GM12801 (cell line): ENCODE data around the gene IGDCC3.

ENCODE experiments used
- TF ChIP-seq, protein P1 (sequence below): IDR thresholded peaks from one replicate; pipeline ENCODE4 v1.5.1; 2011; ENCODE audit warnings: control low read depth; ENCODE audit not compliant: insufficient read length; ENCODE audit errors: extremely low read depth

Gene IGDCC3

DNA sequence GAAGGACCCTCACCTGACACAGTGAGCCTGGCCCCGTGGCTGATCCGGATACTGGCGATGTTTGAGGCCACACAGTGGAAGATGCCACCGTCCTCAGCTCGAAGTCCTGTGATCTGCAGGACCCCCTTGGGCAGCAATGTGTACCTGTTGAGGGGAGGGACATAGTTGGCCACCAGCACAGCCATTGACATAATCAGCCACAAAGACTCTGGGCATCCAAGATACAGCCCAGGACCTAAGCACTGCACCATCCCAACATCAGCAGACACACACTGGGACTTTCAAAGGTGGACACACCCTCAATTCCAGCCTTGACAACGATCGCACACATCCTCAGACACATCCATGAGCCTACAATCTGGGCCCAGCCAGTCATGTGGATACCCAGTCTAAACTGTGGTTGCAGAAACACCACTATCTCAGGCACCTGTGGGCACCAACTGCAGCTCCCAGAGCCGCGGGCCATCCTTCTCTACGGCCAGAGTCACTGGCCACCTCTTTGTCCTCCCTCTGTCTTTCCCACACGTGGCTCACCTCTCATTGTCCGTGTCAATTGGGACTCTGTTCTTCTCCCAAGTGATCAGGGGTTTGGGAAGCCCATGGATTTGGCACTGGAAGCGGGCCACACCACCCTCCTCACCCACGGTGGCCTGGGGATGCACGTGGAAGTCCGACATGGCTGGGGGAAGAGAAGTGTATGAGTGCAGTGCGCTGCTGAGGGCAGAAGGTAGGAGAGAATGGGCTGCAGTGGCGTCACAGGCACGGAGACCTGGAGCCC is 42.3 kb downstream of the IGDCC3 start:
- TF ChIP-seq, protein P1, sequence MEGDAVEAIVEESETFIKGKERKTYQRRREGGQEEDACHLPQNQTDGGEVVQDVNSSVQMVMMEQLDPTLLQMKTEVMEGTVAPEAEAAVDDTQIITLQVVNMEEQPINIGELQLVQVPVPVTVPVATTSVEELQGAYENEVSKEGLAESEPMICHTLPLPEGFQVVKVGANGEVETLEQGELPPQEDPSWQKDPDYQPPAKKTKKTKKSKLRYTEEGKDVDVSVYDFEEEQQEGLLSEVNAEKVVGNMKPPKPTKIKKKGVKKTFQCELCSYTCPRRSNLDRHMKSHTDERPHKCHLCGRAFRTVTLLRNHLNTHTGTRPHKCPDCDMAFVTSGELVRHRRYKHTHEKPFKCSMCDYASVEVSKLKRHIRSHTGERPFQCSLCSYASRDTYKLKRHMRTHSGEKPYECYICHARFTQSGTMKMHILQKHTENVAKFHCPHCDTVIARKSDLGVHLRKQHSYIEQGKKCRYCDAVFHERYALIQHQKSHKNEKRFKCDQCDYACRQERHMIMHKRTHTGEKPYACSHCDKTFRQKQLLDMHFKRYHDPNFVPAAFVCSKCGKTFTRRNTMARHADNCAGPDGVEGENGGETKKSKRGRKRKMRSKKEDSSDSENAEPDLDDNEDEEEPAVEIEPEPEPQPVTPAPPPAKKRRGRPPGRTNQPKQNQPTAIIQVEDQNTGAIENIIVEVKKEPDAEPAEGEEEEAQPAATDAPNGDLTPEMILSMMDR: no peak

DNA sequence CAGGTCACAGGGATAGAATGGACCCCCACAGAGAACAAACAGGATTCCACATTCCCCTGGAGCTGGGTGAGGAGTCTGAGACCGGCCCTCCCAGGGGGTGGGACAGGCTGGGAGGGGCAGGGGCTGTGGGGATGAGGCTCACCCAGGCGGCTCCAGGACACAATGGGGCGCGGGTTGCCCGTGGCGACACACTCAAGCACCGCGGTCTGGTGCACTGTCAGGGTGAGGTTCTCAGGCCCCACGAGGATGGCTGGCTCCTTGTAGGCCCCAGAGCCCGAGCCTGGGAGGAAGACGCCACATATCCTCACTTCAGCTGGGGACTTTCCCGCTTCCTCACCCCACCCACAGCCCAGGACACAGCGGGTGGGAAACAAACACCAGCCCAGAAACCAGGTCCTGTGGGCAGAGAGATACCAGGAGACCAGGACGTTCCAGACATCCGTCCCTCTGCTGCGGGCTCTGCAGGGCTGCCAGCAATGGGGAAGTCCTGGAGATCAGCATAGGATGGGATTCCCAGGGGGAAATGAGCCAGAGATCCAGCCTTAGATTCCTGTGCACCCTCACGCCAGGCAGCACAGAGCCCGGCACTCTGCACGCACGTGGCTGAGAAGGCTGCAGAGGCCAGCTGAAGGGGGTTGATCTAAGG is 43.1 kb downstream of the IGDCC3 start:
- TF ChIP-seq, protein P1: no peak

DNA sequence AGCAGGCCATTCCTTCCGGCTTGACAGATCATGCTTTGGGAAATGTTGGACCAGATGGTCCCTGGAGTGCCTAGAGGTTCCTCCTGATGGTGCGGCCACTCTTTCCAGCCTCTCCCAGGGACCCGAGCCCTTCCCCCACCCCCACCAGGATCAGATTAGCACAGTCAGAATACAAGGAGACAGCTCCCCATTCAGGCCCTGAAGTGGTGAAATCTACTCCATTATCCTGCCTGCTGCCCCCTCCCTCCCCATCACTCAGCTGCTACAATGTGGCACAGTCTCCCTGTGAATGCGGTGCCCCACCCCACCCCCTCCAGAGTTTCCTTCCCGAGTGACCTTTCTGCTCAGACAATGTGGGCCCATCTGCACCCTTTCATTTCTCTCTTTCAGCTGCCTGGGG is 43.9 kb downstream of the IGDCC3 start:
- TF ChIP-seq, protein P1: no peak

DNA sequence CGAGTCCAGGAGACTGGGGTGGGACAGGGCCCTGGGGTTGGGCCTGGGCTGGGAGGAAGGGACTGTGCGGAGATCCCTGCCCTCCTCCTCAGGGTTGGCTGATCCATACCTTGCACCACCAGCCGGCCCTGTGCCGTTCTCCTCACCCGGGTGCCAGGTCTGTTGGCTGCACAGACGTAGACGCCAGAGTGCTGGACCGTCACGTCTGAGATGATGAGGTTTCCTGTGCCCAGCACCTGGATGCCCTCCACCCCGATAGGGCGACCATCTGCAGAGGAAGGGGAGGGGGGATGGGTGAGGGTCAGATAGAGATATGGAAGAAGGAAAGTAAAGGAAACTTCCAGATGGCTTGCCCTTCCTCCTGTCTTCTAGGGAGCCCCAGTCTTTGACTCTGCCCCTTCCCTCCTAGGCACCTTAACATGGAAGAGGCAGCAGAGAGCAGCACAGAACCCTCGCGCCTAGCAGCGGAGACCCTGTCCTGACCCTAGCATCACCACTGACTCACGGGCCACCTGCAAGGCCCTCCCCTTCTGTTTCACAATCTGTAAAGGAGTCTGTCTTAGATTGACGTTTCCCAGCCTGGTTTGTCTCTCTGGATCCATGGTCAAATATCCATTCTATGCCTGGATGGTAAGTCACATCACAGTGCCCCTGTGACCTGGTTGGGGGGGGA is 44.5 kb downstream of the IGDCC3 start:
- TF ChIP-seq, protein P1: no peak

DNA sequence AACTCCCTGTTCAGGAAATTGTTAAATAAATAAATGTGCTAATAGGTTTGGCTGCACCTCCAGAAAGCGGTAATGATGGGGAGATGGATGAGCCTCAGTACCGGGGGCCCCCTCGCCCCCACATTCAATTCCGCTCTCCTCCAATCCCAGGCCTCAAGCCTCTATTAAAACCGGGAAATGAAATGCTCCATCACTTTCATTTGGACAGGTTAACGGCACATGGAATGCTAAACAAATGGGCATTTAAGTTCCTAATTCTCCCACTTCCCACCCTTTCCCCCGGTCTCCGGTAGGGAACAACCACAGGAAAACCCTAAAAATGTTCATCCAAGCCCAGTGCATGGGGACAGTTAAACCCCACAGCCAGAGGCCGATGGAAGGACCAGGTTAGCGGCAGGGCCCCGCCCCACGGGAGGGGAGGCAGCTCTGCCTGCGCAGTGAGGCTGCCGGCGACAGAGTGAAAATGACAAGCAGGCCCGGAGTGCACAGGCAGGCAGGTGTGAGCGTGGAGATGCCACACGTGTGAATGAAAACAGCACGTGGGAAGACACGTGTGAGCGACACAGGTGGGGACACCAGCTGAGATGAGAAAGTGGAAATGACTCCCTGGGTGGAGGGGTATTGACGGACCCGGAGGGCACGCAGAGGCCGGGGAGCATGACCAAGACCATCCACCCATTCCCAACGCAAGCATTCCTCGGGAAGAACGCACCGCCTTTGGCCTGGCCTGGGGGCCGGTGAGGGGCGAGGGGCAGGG is 45.2 kb downstream of the IGDCC3 start:
- TF ChIP-seq, protein P1: no peak

DNA sequence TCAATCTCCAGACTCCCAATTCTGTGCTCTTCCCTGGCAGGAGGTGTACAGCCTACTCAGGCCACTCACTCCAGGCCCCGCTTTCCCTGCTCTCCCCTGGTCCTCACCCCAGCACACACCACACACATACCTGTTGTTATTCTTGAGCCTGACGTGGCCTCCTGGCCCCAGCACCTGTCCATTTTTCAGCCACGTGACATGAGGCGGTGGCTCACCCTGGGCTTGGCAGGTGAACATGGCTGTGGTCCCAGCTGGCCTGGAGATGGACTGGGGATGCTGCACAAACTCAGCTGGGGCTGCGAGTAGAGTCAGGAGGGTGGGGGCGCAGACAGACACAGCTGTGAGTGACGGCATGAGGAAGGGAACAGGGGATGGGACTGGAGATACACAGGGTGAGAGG is 46.0 kb downstream of the IGDCC3 start:
- TF ChIP-seq, protein P1: no peak
